Smooth muscle cell (in vitro differentiated cells): ENCODE results near the gene HAP1. TPM values are rescaled to one million over a fixed set of nuclear protein-coding genes. Genes with fewer than 3 reads are reported as not detected.
"Not testable (repeated sequence)": the region's sequence is repeated elsewhere in the genome, so short reads cannot be mapped to it uniquely, and the experiment has no call there.

Experiments used
- DNase-seq: peaks from one replicate; lab custom pipeline; 2025; ENCODE audit not compliant: unreplicated experiment; lab: John Stamatoyannopoulos, UW
- H2AFZ ChIP-seq: fragments of 200-600 bp; sonication (generic); 2 replicates; pipeline ENCODE4 v1.6.0; 2016; ENCODE audit warnings: antibody characterized with exemption, low read depth, mild to moderate bottlenecking
- H3F3A ChIP-seq: fragments of 200-600 bp; sonication (generic); 2 replicates; pipeline ENCODE4 v1.6.0; 2017; ENCODE audit warnings: antibody characterized with exemption, low read depth
- H3K27ac ChIP-seq: fragments of 200-600 bp; sonication (generic); 2 replicates; pipeline ENCODE4 v1.5.1; 2016; ENCODE audit warnings: low read depth, mild to moderate bottlenecking
- H3K27me3 ChIP-seq: fragments of 200-600 bp; sonication (generic); 2 replicates; pipeline ENCODE4 v1.6.1; 2016; ENCODE audit warnings: low read depth, mild to moderate bottlenecking
- H3K36me3 ChIP-seq: fragments of 200-600 bp; sonication (generic); 2 replicates; pipeline ENCODE4 v1.5.1; 2016; ENCODE audit warnings: low read depth
- H3K4me1 ChIP-seq: fragments of 200-600 bp; sonication (generic); 2 replicates; pipeline ENCODE4 v1.5.1; 2016; ENCODE audit warnings: low read depth
- H3K4me2 ChIP-seq: fragments of 200-600 bp; sonication (generic); 2 replicates; pipeline ENCODE4 v1.6.0; 2016; ENCODE audit warnings: mild to moderate bottlenecking
- H3K4me3 ChIP-seq: fragments of 200-600 bp; sonication (generic); 2 replicates; pipeline ENCODE4 v1.5.1; 2016; ENCODE audit warnings: mild to moderate bottlenecking
- H3K79me2 ChIP-seq: fragments of 200-600 bp; sonication (generic); 2 replicates; pipeline ENCODE4 v1.6.0; 2016; ENCODE audit warnings: low read depth, mild to moderate bottlenecking
- H3K9ac ChIP-seq: fragments of 200-600 bp; sonication (generic); 2 replicates; pipeline ENCODE4 v1.6.0; 2016; ENCODE audit warnings: low read depth
- H3K9me3 ChIP-seq: fragments of 200-600 bp; sonication (generic); replicated peaks from 2 replicates; pipeline ENCODE4 v1.5.1; 2016; ENCODE audit warnings: low read depth
- H4K20me1 ChIP-seq: fragments of 200-600 bp; sonication (generic); 2 replicates; pipeline ENCODE4 v1.6.0; 2016; ENCODE audit warnings: low read depth
- WGBS: methylation state at CpG from one replicate; pipeline ENCODE4 v1.1.7; 2016; ENCODE audit warnings: low lambda C conversion rate; 5-methylcytosine and 5-hydroxymethylcytosine counted together
- polyA plus RNA-seq: library from polyadenylated mRNA; unstranded; fragments of >200 nt; fragmentation: Nextera tagmentation; extraction: Ambion mirVana; gene quantifications from 2 replicates; pipeline ENCODE4 v1.2.1, GENCODE V29; 2016
- small RNA-seq: library from RNA; depleted of rRNA; stranded (forward); fragments of <200 nt; gene quantifications from one replicate; pipeline ENCODE3, GENCODE V24; 2014
- total RNA-seq: library from RNA; depleted of rRNA; stranded (reverse); fragments of >200 nt; gene quantifications from 2 replicates; pipeline ENCODE4 v1.2.3, GENCODE V29; 2014
- TF ChIP-seq, protein P1 (sequence below): fragments of 200-600 bp; sonication (generic); IDR thresholded peaks from 2 replicates; pipeline ENCODE4 v1.5.1; 2017; ENCODE audit warnings: borderline replicate concordance, mild to moderate bottlenecking, antibody characterized with exemption; ENCODE audit not compliant: insufficient read depth, poor library complexity, severe bottlenecking

Gene HAP1
- total and polyA plus RNA-seq, 2 experiments from 2014 or later = 0.36 to 0.73 TPM

DNA sequence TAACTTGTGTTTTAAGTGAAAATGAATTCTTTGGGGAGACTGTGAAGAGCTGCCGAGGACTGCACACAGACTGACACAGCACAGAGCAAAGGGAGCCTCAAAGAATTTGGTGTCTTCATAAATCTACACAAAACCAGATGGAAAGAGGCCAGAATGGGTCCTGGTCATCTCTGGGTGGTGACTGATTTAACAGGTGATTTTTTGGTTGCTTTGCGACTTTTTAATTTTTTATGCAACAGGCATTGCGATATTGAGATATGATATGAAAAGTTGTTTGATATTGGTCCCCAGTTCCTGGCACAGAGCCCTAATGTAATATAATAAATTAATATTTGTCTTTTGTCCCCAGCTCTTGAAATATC, 58.4 kb downstream of the HAP1 start:
- WGBS = 89% methylated on average over 3 of the region's 3 CpGs
- TF ChIP-seq, protein P1, sequence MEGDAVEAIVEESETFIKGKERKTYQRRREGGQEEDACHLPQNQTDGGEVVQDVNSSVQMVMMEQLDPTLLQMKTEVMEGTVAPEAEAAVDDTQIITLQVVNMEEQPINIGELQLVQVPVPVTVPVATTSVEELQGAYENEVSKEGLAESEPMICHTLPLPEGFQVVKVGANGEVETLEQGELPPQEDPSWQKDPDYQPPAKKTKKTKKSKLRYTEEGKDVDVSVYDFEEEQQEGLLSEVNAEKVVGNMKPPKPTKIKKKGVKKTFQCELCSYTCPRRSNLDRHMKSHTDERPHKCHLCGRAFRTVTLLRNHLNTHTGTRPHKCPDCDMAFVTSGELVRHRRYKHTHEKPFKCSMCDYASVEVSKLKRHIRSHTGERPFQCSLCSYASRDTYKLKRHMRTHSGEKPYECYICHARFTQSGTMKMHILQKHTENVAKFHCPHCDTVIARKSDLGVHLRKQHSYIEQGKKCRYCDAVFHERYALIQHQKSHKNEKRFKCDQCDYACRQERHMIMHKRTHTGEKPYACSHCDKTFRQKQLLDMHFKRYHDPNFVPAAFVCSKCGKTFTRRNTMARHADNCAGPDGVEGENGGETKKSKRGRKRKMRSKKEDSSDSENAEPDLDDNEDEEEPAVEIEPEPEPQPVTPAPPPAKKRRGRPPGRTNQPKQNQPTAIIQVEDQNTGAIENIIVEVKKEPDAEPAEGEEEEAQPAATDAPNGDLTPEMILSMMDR = no peak
- no peak for DNase-seq
- H3K4me1 ChIP-seq = peaks cover 17% of the 10 kb centered on the region
- no peaks in the 10 kb centered on the region for H3K9me3 ChIP-seq
- no peaks in the 10 kb centered on the region for H3K36me3 ChIP-seq
- no peak overlapping the region for H3K9ac ChIP-seq
- no peaks in the 10 kb centered on the region for H3K79me2 ChIP-seq
- no peak overlapping the region for H3K4me2 ChIP-seq
- no peak overlapping the region for H3K4me3 ChIP-seq
- peaks cover 5% of the 10 kb centered on the region for H3F3A ChIP-seq
- no peaks in the 10 kb centered on the region for H3K27me3 ChIP-seq
- no peaks in the 10 kb centered on the region for H4K20me1 ChIP-seq
- H2AFZ ChIP-seq = no peak overlapping the region
- H3K27ac ChIP-seq = no peak overlapping the region

DNA sequence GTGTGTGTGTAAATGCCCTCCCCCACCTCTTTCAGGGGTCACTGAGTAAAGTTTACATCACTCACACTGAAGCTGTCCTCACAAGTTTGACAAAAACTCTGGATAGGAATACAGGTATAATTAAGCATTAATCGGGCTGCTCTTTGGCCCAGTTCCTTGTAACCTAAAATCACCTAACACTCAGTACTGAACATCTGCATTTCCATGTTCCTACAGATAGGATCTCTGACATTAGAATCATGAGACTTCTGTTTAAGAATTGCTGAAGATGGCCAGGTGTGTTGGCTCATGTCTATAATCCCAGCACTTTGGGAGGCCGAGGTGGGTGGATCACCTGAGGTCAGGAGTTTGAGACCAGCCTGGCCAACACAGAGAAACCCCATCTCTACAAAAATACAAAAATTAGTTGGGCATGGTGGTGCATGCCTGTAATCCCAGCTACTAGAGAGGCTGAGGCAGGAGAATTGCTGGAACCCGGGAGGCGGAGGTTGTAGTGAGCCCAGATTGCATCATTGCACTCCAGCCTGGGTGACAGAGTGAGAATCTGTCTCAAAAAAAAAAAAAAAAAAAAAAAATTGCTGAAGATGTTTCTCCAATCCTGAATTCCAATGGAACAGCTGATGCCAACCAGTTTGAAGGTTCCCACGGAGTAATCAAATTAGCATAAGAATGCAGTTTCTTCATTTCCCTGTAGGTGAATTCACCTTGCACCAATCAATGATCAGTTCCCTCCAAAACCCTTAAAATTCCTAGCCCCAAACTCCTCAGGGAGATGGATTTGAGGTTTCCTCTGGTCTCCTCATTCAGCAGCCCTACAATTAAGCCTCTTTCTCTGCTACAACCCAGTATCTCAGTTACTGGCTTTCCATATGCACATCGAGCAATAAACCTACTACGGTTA, 59.0 kb downstream of the HAP1 start:
- WGBS = 74% methylated on average over 7 of the region's 7 CpGs
- not testable (repeated sequence) for H3K4me3 ChIP-seq, H3K36me3 ChIP-seq, H3F3A ChIP-seq, DNase-seq, H3K79me2 ChIP-seq, H3K27ac ChIP-seq, H3K9ac ChIP-seq, H3K4me2 ChIP-seq, H2AFZ ChIP-seq, H3K9me3 ChIP-seq, H4K20me1 ChIP-seq, H3K27me3 ChIP-seq
- H3K4me1 ChIP-seq = peaks cover 17% of the 10 kb centered on the region

Small RNA genes lying within 50 kb of the gene (small RNA-seq; reads per million reads assigned to genes)
- gene RN7SL399P (not detected), gene RNA5SP442 (0.34 reads per million, percentile 9 among the genes with 10 or more reads in this experiment)

Other genes starting within 250 kb of the HAP1 start
- gene KRT36, start 244.7 kb downstream of the HAP1 start, total RNA-seq = 0.09 and 1.1 TPM in 2 replicates
- not detected in 2 replicates for gene KRT36, start 244.7 kb downstream of the HAP1 start, polyA plus RNA-seq
- 3.7 and 5.2 TPM in 2 replicates for gene KRT13, start 229.0 kb downstream of the HAP1 start, total RNA-seq
- gene KRT13, start 229.0 kb downstream of the HAP1 start, polyA plus RNA-seq = 1.7 and 3.8 TPM in 2 replicates
- gene KRT15, start 215.8 kb downstream of the HAP1 start, total RNA-seq = 0.49 and 1.7 TPM in 2 replicates
- 0.93 and 1.3 TPM in 2 replicates for gene KRT15, start 215.8 kb downstream of the HAP1 start, polyA plus RNA-seq
- 539 and 722 TPM in 2 replicates for gene KRT19, start 206.3 kb downstream of the HAP1 start, total RNA-seq
- 454 and 1,762 TPM in 2 replicates for gene KRT19, start 206.3 kb downstream of the HAP1 start, polyA plus RNA-seq
- 0.22 and 1.3 TPM in 2 replicates for gene KRT9, start 162.6 kb downstream of the HAP1 start, total RNA-seq
- not detected in 2 replicates for gene KRT9, start 162.6 kb downstream of the HAP1 start, polyA plus RNA-seq
- gene KRT14, start 147.7 kb downstream of the HAP1 start, total RNA-seq = 235 and 348 TPM in 2 replicates
- 193 and 492 TPM in 2 replicates for gene KRT14, start 147.7 kb downstream of the HAP1 start, polyA plus RNA-seq
- 404 and 521 TPM in 2 replicates for gene KRT16, start 121.9 kb downstream of the HAP1 start, total RNA-seq
- gene KRT16, start 121.9 kb downstream of the HAP1 start, polyA plus RNA-seq = 304 and 399 TPM in 2 replicates
- gene KRT17, start 110.1 kb downstream of the HAP1 start, total RNA-seq = 1,301 and 1,591 TPM in 2 replicates
- 869 and 2,544 TPM in 2 replicates for gene KRT17, start 110.1 kb downstream of the HAP1 start, polyA plus RNA-seq
- 300 and 360 TPM in 2 replicates for gene EIF1, start 45.8 kb downstream of the HAP1 start, total RNA-seq
- 1,301 and 1,372 TPM in 2 replicates for gene EIF1, start 45.8 kb downstream of the HAP1 start, polyA plus RNA-seq
- gene GAST, start 22.3 kb downstream of the HAP1 start, total RNA-seq = not detected in 2 replicates
- 1.2 TPM in 1 of 2 replicates, not detected in the other for gene GAST, start 22.3 kb downstream of the HAP1 start, polyA plus RNA-seq
- gene JUP, start 52.1 kb upstream of the HAP1 start, total RNA-seq = 167 and 238 TPM in 2 replicates
- gene JUP, start 52.1 kb upstream of the HAP1 start, polyA plus RNA-seq = 124 and 277 TPM in 2 replicates
- 77.4 and 98.6 TPM in 2 replicates for gene P3H4, start 77.3 kb upstream of the HAP1 start, total RNA-seq
- gene P3H4, start 77.3 kb upstream of the HAP1 start, polyA plus RNA-seq = 149 and 186 TPM in 2 replicates
- 603 and 724 TPM in 2 replicates for gene FKBP10, start 78.4 kb upstream of the HAP1 start, total RNA-seq
- gene FKBP10, start 78.4 kb upstream of the HAP1 start, polyA plus RNA-seq = 253 and 289 TPM in 2 replicates
- 38.4 and 46.8 TPM in 2 replicates for gene NT5C3B, start 101.6 kb upstream of the HAP1 start, total RNA-seq
- gene NT5C3B, start 101.6 kb upstream of the HAP1 start, polyA plus RNA-seq = 72.2 and 76.3 TPM in 2 replicates
- gene KLHL10, start 103.2 kb upstream of the HAP1 start, total RNA-seq = not detected in 2 replicates
- gene KLHL10, start 103.2 kb upstream of the HAP1 start, polyA plus RNA-seq = not detected in 2 replicates
- 23.8 and 29.2 TPM in 2 replicates for gene KLHL11, start 130.8 kb upstream of the HAP1 start, total RNA-seq
- gene KLHL11, start 130.8 kb upstream of the HAP1 start, polyA plus RNA-seq = 7.9 and 10.0 TPM in 2 replicates
- 188 and 217 TPM in 2 replicates for gene ACLY, start 184.3 kb upstream of the HAP1 start, total RNA-seq
- 119 and 172 TPM in 2 replicates for gene ACLY, start 184.3 kb upstream of the HAP1 start, polyA plus RNA-seq
- gene ODAD4, start 196.0 kb upstream of the HAP1 start, total RNA-seq = 1.5 and 1.7 TPM in 2 replicates
- 3.2 and 3.9 TPM in 2 replicates for gene ODAD4, start 196.0 kb upstream of the HAP1 start, polyA plus RNA-seq
- 28.5 and 34.7 TPM in 2 replicates for gene CNP, start 232.2 kb upstream of the HAP1 start, total RNA-seq
- gene CNP, start 232.2 kb upstream of the HAP1 start, polyA plus RNA-seq = 60.1 and 63.0 TPM in 2 replicates